HL-60 (cell line): ENCODE measurements around the gene PCTP.

Experiments
- DNase-seq, 2 experiments: peaks; one replicate each; pipeline ENCODE4 v3.0.0-alpha.2; 2010 to 2020; ENCODE audit warnings: low read depth in 1 of 2, low spot score in 1 of 2
- H3K27ac ChIP-seq: fragments of 250-450 bp; sonication (Bioruptor Pico); replicated peaks from 2 replicates; pipeline ENCODE4 v1.5.1; 2020; ENCODE audit warnings: mild to moderate bottlenecking, moderate library complexity
- H3K27me3 ChIP-seq: fragments of 250-450 bp; sonication (Bioruptor Pico); 2 replicates; pipeline ENCODE4 v1.5.1; 2021; ENCODE audit warnings: mild to moderate bottlenecking, moderate library complexity; ENCODE audit not compliant: insufficient read depth, poor library complexity, severe bottlenecking
- H3K4me3 ChIP-seq: replicated peaks from 2 replicates; pipeline ENCODE4 v1.5.1; 2011; ENCODE audit warnings: mild to moderate bottlenecking, control low read depth, low read length; ENCODE audit not compliant: insufficient read depth
- GABPA ChIP-seq: IDR thresholded peaks from 2 replicates; pipeline ENCODE4 v1.6.1; 2012; ENCODE audit warnings: low read depth
- POLR2AphosphoS5 ChIP-seq: IDR thresholded peaks from 2 replicates; pipeline ENCODE4 v1.6.1; 2012; ENCODE audit warnings: low read depth
- SPI1 ChIP-seq: IDR thresholded peaks from 2 replicates; pipeline ENCODE4 v1.6.1; 2012; ENCODE audit warnings: low read depth, mild to moderate bottlenecking, borderline replicate concordance
- TF ChIP-seq, protein P1 (sequence below): IDR thresholded peaks from 2 replicates; pipeline ENCODE4 v1.6.1; 2012; ENCODE audit warnings: low read depth; ENCODE audit not compliant: insufficient replicate concordance
- TF ChIP-seq, protein P2 (sequence below): IDR thresholded peaks from one replicate; pipeline ENCODE4 v1.5.1; 2011; ENCODE audit warnings: low read length, control low read depth, inconsistent platforms; ENCODE audit not compliant: insufficient read depth

The PCTP gene

DNA sequence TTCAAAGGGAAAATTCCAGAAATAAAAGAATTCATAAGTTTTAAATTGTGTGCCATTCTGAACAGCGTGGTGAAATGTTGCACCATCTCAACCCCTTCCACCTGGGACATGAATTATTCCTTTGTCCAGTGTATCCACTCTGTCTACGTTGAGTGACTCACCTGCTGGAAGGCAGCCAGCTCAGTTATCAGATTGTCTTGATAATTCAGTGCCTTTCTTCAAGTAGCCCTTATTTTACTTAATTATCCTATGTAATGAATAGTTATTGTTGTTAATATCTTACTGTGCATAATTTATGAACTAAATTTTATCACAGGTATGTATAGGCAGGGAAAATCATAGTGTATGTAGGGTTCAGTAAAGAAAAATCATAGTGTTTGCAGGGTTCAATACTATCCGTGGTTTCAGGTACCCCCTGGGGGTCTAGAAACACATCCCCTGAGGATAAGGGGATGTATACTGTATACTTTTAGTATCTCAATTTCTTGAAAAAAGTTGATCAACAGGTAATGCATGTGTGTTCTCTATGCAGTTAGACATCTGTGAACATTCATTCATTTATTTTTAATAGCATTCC lies 7.7 kb upstream of the PCTP start:
- no peaks in the 10 kb centered on the region for H3K27me3 ChIP-seq

DNA sequence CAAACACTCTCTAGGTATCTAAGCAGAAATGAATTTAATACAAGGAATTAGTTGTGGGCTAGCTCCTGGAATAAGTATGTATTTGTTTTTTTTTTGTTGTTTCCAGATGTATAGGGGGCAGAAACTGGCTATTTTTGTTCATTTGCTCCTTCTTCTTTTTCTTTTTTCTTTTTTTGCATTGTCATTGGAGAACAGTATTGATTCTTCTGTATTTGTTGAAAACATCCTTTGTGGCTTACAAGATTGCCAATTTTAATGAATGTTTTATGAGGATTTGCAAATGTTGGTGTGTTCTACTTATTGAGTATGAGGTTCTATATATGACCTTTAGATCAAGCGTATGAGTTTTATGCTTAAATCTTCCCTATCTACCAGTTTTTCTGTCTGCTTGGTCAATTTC lies 5.6 kb upstream of the PCTP start:
- H3K4me3 ChIP-seq = no peak overlapping the region
- no peaks in the 10 kb centered on the region for H3K27me3 ChIP-seq
- TF ChIP-seq SPI1 (no peak), POLR2AphosphoS5 (no peak), GABPA (no peak)
- TF ChIP-seq, protein P1, sequence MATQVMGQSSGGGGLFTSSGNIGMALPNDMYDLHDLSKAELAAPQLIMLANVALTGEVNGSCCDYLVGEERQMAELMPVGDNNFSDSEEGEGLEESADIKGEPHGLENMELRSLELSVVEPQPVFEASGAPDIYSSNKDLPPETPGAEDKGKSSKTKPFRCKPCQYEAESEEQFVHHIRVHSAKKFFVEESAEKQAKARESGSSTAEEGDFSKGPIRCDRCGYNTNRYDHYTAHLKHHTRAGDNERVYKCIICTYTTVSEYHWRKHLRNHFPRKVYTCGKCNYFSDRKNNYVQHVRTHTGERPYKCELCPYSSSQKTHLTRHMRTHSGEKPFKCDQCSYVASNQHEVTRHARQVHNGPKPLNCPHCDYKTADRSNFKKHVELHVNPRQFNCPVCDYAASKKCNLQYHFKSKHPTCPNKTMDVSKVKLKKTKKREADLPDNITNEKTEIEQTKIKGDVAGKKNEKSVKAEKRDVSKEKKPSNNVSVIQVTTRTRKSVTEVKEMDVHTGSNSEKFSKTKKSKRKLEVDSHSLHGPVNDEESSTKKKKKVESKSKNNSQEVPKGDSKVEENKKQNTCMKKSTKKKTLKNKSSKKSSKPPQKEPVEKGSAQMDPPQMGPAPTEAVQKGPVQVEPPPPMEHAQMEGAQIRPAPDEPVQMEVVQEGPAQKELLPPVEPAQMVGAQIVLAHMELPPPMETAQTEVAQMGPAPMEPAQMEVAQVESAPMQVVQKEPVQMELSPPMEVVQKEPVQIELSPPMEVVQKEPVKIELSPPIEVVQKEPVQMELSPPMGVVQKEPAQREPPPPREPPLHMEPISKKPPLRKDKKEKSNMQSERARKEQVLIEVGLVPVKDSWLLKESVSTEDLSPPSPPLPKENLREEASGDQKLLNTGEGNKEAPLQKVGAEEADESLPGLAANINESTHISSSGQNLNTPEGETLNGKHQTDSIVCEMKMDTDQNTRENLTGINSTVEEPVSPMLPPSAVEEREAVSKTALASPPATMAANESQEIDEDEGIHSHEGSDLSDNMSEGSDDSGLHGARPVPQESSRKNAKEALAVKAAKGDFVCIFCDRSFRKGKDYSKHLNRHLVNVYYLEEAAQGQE = no peak
- TF ChIP-seq, protein P2, sequence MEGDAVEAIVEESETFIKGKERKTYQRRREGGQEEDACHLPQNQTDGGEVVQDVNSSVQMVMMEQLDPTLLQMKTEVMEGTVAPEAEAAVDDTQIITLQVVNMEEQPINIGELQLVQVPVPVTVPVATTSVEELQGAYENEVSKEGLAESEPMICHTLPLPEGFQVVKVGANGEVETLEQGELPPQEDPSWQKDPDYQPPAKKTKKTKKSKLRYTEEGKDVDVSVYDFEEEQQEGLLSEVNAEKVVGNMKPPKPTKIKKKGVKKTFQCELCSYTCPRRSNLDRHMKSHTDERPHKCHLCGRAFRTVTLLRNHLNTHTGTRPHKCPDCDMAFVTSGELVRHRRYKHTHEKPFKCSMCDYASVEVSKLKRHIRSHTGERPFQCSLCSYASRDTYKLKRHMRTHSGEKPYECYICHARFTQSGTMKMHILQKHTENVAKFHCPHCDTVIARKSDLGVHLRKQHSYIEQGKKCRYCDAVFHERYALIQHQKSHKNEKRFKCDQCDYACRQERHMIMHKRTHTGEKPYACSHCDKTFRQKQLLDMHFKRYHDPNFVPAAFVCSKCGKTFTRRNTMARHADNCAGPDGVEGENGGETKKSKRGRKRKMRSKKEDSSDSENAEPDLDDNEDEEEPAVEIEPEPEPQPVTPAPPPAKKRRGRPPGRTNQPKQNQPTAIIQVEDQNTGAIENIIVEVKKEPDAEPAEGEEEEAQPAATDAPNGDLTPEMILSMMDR = no peak

More for the DNA sequence above, 7.7 kb upstream of the PCTP start:
- Histone ChIP-seq H3K27ac (no peak overlapping the region), H3K4me3 (no peak overlapping the region)
- no peak for DNase-seq
- TF ChIP-seq, protein P1 = no peak
- TF ChIP-seq GABPA = no peak
- TF ChIP-seq, protein P2 = no peak
- no peak for TF ChIP-seq SPI1
- TF ChIP-seq POLR2AphosphoS5 = no peak

DNA sequence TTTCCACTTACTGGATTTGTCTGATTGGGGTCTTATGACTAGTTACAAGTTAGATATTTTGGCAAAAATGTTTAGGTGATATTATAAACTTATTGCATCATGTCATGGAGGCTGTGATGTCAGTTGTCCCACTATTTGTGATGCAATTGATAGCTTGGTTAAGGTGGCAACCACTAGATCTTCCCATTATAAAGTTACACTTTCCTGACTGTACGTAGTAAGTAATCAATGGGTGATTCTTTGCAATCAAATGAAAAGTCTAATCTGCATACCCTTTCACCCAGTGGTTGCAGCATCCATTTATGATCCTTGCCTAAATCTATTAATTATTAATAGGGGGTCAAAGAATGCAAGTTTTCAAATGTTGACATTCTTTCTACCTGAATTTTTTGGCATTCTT lies 4.4 kb upstream of the PCTP start:
- TF ChIP-seq POLR2AphosphoS5 (no peak), GABPA (no peak), SPI1 (no peak)
- TF ChIP-seq, protein P2 = no peak
- TF ChIP-seq, protein P1 = no peak
- Histone ChIP-seq H3K4me3 (no peak overlapping the region), H3K27me3 (no peaks in the 10 kb centered on the region), H3K27ac (no peak overlapping the region)
- DNase-seq = no peak

More for the DNA sequence above, 5.6 kb upstream of the PCTP start:
- no peak for DNase-seq
- H3K27ac ChIP-seq = no peak overlapping the region
